Epithelial cell of esophagus (primary cell): ENCODE results near the gene KAT2A.

Experiments
- DNase-seq: peaks from one replicate; pipeline ENCODE4 v3.0.0; 2010; ENCODE audit warnings: low read depth
- H3K4me3 ChIP-seq: 2 replicates; pipeline ENCODE4 v1.5.1; 2011; ENCODE audit warnings: mild to moderate bottlenecking, low read length, control low read depth
- TF ChIP-seq, protein P1 (sequence below): IDR thresholded peaks from 2 replicates; pipeline ENCODE4 v1.5.1; 2011; ENCODE audit warnings: low read depth, mild to moderate bottlenecking, low read length, control low read depth, inconsistent platforms; ENCODE audit not compliant: insufficient read depth; ENCODE audit errors: missing control alignments

The KAT2A gene

DNA sequence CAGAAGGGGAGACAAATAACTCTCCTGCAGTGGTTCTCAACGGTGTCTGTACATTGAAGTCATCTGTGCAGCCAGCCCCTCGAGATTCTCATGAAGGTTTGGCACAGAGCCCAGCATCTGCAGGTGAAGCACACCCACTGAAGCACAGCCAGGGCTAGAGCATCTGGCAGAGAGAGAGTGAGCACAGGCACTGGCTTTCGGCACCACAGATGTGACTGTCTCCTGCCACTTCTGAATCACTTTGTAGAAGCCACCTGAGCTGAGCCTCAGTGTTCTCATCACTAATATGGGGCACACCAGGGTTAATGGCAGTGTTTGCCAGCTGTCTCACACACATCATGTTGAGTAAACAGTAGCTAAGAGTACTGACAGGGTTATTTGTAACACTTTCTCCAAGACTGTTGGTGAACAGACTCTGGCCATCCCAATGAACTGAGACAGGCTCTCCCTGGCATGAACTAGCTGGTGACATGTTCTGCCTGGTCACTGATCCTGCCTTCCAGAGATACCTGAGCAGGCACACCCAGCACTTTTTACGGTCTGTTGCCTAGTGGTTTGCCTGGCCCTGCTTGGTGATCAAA is 12.4 kb upstream of the KAT2A start:
- no peak overlapping the region for H3K4me3 ChIP-seq
- DNase-seq: no peak
- TF ChIP-seq, protein P1, sequence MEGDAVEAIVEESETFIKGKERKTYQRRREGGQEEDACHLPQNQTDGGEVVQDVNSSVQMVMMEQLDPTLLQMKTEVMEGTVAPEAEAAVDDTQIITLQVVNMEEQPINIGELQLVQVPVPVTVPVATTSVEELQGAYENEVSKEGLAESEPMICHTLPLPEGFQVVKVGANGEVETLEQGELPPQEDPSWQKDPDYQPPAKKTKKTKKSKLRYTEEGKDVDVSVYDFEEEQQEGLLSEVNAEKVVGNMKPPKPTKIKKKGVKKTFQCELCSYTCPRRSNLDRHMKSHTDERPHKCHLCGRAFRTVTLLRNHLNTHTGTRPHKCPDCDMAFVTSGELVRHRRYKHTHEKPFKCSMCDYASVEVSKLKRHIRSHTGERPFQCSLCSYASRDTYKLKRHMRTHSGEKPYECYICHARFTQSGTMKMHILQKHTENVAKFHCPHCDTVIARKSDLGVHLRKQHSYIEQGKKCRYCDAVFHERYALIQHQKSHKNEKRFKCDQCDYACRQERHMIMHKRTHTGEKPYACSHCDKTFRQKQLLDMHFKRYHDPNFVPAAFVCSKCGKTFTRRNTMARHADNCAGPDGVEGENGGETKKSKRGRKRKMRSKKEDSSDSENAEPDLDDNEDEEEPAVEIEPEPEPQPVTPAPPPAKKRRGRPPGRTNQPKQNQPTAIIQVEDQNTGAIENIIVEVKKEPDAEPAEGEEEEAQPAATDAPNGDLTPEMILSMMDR: no peak

DNA sequence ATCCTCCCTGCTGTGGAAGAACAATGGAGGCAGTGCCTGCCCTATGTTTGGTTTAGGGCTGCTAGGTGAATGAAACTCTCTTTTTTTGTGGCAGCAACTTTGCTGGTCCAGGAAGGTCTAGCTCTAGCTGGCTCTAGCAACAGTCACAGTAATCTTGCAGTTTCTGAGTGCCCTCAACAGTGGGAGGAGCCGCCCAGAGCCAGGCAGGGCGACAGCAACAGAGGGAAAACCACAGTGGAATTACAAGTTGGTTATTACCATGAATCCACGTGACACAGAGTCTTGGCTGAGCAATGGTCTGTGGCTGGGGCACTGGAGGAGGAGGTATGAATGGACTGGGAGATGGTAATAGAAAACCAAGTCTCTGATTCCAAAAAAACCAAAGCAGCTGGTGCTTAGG is 11.8 kb upstream of the KAT2A start:
- TF ChIP-seq, protein P1: no peak
- H3K4me3 ChIP-seq: no peak overlapping the region
- DNase-seq: peak; percentile 61

DNA sequence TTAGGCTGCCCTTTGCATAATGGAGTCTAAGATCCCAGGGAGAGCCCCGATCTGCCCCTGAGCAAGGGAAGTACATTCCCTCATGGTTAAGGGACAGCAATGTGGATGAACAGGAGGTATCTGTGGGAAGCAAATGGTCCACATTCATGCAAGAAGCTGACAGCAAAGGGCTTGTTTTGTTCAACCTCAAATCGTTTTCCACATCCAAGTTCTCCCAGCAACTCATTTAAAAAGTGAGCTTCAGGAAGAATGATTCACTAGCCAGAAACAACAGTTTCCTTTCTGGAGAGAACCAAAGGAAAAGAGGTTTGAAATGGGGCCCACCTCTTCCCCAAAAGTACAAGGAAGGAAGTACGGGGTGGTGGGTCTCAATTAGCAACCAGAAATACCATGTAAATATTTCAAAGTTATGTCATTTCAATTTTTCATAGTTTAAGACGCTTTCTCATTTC is 10.8 kb upstream of the KAT2A start:
- TF ChIP-seq, protein P1: no peak
- no peak overlapping the region for H3K4me3 ChIP-seq
- no peak for DNase-seq

DNA sequence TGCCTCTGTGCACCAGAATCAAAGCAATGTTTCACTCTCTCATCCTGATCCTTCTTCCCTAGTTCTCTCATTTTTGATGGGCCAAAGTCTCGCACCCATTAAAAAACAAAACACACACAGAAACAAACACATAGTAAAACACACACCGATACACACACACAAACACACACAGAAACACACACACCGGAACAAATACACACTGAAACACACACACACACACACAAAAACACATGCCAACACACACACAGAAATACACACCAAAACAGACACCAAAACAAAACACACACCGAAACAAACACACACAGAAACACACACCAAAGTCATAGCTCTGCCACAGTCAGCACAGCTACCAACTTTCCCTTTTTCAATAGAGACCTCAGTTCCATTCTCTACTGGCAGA is 10.1 kb upstream of the KAT2A start:
- no peak overlapping the region for H3K4me3 ChIP-seq
- DNase-seq: no peak
- TF ChIP-seq, protein P1: no peak

DNA sequence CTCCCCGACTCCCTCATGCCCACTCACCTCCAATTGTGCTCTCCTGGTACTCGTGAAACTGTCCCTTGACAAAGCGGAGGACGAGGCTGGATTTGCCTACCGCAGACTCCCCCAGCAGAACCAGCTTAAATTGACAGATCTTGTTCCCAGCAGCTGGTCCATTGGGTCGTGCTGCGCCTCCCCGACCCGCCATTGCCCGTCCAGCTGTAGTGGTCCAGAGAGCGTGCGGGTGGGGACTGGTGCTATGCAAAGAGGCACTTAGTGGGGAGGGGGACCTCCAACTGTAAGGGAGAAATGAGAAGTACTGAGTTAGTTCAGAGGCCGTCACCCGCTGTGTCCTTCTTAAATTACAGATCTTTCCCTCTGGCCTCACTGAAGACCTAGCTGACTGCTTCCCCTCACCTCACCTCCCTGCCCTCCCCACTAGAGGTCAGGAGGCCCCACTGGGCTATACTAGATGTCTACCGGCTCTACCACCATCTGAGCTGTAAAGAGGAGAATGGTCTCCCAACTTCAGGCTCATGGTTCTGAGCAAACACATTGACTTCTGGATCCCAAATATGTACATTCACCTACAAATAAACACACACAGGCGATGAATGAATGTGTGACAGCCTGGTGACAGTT is 9.3 kb upstream of the KAT2A start:
- TF ChIP-seq, protein P1: no peak
- H3K4me3 ChIP-seq: no peak overlapping the region
- no peak for DNase-seq

DNA sequence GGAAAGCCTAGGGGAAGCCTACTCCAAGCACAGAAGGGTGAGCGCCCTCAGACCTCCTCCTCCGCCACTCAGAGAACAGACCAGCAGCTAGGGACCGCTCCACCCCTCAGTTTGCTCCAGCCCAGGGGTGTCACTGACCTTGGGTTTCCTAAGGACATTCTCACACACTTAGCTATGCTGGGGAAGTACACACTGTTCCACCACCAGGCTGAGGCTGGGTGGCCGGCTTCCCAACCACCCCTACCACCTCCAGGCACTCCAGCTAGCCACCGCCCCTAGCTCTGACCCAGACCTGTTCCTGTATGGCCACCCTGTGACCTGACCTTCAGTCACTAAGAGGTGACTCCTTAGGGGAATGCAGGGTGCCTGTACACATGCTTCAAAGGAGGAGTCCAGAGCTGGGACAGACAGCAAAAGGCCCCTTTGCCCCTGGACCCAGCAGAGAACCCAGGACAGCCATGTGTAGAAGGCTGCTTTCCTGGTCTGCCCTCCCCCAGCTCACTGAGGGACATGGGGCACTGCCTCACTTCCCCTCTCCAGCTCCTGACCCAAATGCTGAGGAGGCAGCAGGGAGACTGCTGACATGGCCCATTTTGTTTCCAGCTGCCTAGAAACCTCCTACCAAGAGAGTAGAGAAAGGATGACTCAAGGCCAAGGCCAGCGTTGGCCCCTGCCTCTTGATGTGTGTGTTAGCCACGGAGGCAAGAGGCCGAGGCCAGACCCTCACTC is 8.1 kb upstream of the KAT2A start:
- H3K4me3 ChIP-seq: no peak overlapping the region
- TF ChIP-seq, protein P1: no peak
- DNase-seq: no peak

DNA sequence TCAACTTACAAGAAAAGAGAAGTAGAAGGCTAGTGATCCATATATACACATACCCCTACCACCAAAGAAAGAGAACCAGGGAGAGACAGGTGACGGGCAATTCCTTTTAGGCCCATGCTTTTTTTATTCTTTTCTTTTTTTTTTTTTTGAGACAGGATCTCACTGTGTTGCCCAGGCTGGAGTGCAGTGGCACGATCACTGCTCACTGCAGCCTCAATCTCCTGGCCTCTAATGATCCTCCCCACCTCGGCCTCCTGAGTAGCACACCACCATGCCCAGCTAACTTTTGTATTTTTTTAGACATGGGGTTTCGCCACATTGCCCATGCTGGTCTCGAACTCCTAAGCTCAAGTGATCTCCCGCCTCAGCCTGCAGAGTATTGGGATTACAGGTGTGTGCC is 6.2 kb upstream of the KAT2A start:
- no peak overlapping the region for H3K4me3 ChIP-seq
- TF ChIP-seq, protein P1: no peak
- no peak for DNase-seq
